Measurements from ENCODE around the gene CLSTN1. TPM values are rescaled to one million over a fixed set of nuclear protein-coding genes. Genes with fewer than 3 reads are reported as not detected.

The CLSTN1 gene
- total and polyA plus RNA-seq, 2 donors (not counting 1 experiment from before 2014, with no cell fraction given) = 34.9 to 81.4 TPM

- H2AFZ ChIP-seq (ENCODE audit: insufficient read depth, low read depth, low read length, poor library complexity, severe bottlenecking) = peak overlapping the region; percentile 98
- peaks cover 35% of the 10 kb centered on the region for H3K4me1 Mint-ChIP-seq
Measured at GRCh38 chr1:9825093-9826074, 1.6 kb upstream of the CLSTN1 start.

More at GRCh38 chr1:9825093-9826074, 1.6 kb upstream of the CLSTN1 start:
- TF ChIP-seq CTCF (IDR thresholded peaks at IDR 0.05) = no peak
- TF ChIP-seq EZH2 (IDR thresholded peaks at IDR 0.05; ENCODE audit: borderline replicate concordance, insufficient read depth, low read depth, low read length, poor library complexity, severe bottlenecking) = no peak
- ChIA-PET POLR2A (no interaction called here), CTCF (interaction anchor here (1.2 to 2.5 kb wide), 4 partner anchors 22 to 199 kb away, joined by 3 to 13 read pairs (median 5); no protein-coding TSS in a partner anchor)
- H3K79me2 ChIP-seq (ENCODE audit: control insufficient read depth, insufficient read depth, low read length) = peaks cover 17% of the 10 kb centered on the region
- intact Hi-C loops (cut with micrococcal nuclease) = loop anchor here (2.0 kb wide), 3 partner anchors 287 to 869 kb away; partner anchors contain the start of genes H6PD and SLC25A33
- peak overlapping the region in 1 of 5 experiments; percentile 86 for H3K4me3 ChIP-seq (ENCODE audit: control extremely low read depth in 1 of 5, extremely low read depth in 1 of 5, insufficient read depth in 1 of 5, low read depth in 2 of 5, low read length in 4 of 5)
- H3K4me1 ChIP-seq (ENCODE audit: control insufficient read depth in 2 of 2, insufficient read depth in 2 of 2, low read length in 2 of 2) = peaks cover 38% of the 10 kb centered on the region in 2 donors
- peak overlapping the region; percentile 47 to 73 for H3K27ac ChIP-seq (ENCODE audit: low read length in 2 of 2)
- no peaks in the 10 kb centered on the region for H3K27me3 ChIP-seq (replicated peaks in 1 of 4; ENCODE audit: control extremely low read depth in 1 of 4, control insufficient read depth in 3 of 4, insufficient read depth in 4 of 4, low read length in 3 of 4)
- H3K4me3 Mint-ChIP-seq = peak overlapping the region; percentile 85
- WGBS (ENCODE audit: insufficient coverage) = 29% methylated on average over 12 of the region's 17 CpGs
- H3K27me3 Mint-ChIP-seq = no peaks in the 10 kb centered on the region
- H3K36me3 ChIP-seq (replicated peaks in 1 of 2; ENCODE audit: control extremely low read depth in 1 of 2, control insufficient read depth in 1 of 2, extremely low read depth in 1 of 2, insufficient read depth in 2 of 2, low read length in 1 of 2) = no peaks in the 10 kb centered on the region
- H3K27ac Mint-ChIP-seq = peak overlapping the region; percentile 88
- ATAC-seq (ENCODE audit: low read depth) = peak; percentile 11
- H3K9me3 Mint-ChIP-seq (ENCODE audit: insufficient read depth) = no peaks in the 10 kb centered on the region
- peaks cover 25% of the 10 kb centered on the region for H4K20me1 ChIP-seq (ENCODE audit: control insufficient read depth, insufficient read depth, low read length, poor library complexity, severe bottlenecking)
- H3K4me2 ChIP-seq (replicated peaks; ENCODE audit: low read depth, low read length, poor library complexity, severe bottlenecking) = peak overlapping the region; percentile 97
- peak; percentile 63 for DNase-seq
- no peak overlapping the region for H3K9ac ChIP-seq (ENCODE audit: low read length)
- peaks cover 0 to 5% (median 0%) of the 10 kb centered on the region in 3 donors for H3K9me3 ChIP-seq (ENCODE audit: control extremely low read depth in 1 of 3, control insufficient read depth in 2 of 3, insufficient read depth in 1 of 3, low read length in 2 of 3)

All from B cell (primary cell).